ENCODE results near the gene LSMEM2.
A peak's percentile ranks its signal among the peaks of the same experiment; 100 is the strongest.
"Not testable (repeated sequence)": the region's sequence is repeated elsewhere in the genome, so short reads cannot be mapped to it uniquely, and the experiment has no call there.

Gene LSMEM2

DNA sequence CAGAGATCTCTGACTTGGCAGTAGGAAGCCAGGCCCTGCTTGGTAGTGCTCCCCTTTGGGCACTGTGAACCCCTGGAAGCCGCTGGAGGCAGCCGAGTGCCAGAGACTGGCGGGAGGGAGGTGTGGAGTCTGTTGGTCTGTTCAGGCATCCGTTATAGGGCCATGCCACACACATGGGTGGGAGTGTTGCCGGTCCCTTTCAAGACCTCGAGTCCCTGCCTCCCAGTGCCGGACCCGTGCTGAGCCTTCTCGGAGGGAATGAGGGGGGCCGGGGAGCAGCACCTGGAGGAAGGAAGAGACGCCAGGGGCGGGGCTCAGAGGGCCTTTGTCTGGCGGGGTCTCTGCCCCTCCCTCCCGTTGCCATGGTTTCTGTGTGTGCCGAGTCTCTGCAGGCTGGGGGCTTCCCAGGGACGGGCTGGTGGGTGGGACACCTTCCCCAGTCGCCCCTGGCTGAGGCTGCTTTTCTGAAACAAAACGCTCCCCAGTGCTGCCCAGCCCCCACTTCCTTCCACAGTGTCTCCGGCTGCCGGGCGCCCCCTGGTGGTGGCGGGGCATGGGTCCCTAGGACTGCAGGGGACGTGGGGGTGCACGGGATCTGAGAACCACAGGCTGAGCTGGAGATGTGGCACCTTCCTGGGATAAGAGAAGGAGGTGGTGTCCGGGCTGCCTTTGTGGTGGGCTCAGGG lies 32.9 kb upstream of the LSMEM2 start:
- no peak for DNase-seq (ENCODE audit: low read depth)

DNA sequence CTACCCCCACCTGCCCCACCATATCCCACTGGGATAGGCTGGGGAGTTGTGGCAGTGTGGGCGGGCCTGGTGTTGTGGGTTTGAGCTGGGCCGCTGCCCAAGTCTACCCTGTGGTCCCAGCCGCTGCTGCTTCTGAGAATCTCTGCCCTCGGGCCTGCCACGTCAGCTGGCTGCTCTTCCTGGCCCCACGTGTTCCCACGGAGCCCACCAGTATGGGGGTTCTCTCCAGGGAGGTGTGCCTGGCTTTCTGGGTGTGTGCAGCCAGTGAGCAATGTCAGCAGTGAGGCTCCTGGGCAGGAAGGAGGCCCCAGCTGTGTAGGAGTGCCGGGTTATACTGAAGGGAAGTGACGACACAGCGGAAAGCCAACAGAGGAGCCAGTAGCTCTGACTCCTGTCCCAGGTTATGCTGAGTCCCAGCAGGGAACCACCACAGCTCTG lies 32.4 kb upstream of the LSMEM2 start:
- peak; percentile 88 for DNase-seq (ENCODE audit: low read depth)

DNA sequence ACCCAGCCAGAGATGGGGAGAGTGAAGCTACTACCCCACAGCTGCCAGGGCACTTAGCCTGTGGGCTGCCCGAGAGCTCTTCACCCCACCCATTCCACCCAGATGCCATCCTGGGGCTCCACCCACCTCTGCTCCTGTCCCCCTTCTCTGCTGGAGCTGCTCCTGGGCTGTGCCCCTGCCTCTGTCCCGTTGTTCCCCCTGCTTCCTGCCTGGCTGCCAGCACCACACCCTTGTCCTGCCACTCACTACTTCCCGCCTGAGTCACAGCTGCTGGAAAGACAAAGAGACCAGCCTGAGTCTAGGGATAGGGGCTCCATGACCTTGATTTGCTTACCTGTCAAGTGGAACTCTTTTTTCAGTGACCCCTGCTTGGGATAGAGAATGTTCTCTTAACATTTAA lies 30.5 kb upstream of the LSMEM2 start:
- no peak for DNase-seq (ENCODE audit: low read depth)

DNA sequence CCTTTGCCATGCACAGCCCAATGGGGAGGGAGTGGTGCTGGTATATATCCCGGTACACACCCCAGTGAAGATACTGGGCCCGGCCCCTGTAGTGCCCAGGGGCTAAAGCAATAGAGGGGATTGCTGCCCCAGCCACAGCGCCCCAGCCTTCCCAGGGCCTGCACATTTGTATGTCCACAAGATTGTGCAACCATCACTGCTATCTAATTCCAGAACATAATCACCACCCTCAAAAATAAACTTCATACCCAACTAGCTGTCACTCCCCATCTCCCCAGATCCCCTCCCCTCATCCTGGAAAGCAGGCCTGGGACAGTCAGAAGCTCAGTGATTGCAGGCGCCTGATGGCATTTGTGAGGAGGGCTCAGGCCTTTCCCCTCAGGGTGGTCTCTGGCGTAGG lies 29.4 kb upstream of the LSMEM2 start:
- no peak for DNase-seq (ENCODE audit: low read depth)

DNA sequence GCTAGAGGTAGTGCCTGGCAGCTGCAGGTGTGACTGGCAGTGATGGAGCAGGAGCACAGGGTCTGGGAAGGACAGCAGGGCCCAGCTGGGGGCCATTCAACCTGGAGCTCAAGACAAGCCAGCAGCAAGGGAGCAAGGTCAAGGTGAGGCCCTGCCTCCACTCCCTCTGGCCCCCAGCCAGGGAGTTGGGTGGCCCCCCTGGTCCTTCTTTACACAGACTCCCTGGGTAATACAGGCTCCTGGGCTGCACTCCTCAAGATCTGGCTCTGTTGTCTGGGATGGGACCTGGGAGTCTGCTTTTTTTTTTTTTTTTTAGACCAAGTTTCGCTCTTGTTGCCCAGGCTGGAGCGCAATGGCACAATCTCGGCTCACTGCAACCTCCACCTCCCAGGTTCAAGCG lies 28.4 kb upstream of the LSMEM2 start:
- DNase-seq (ENCODE audit: low read depth) = no peak

DNA sequence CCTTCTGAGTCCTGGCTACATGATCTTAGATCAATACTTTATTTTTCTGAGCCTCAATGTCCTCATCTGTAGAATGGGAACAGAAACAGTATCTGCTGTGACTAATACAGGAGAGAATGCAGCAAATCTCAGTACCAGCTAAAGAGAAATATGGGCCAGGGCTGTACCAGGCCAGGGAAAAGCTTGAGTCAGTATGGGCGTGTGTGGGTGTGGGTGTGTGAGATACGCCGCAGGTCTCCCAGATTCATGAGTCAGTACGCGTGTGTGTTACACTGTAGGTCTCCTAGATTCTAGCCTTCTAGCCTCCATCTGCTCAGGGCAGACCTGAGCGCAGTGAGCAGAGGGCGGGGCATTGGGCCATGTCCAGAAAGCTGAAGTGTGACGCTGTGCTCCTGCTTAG lies 27.7 kb upstream of the LSMEM2 start:
- no peak for DNase-seq (ENCODE audit: low read depth)

DNA sequence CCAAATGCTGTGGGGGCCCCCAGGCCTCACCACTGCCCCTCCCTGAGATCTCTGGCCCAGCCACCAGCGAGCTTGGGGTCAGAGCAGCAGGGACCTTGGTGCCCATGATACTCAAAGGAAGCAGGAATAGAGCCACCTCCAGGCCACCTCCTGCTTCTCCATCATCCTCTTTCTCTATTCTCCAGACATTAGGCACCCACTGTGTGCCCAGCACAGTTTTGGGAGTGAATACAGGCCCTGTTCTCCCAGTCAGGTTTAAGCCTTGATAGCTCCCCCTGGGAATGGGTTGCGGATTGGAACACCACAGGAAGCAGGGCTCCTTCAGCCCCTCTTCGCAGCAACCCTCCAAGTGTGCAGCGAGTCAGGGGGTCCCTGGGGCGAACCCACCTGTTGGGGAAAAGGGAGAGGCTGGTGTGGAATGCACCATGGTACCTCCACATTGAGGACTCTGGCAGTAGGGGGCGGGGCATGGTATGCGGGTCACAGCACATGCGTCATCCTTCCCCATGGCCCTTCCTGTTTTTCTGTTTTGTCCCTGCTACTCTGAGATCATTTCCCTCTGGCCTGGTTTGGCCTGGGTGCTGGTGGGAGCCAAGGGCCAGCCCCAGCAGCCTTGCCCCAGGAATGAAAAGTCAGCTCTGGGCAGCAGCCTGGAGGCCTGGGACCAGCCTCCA lies 24.2 kb upstream of the LSMEM2 start:
- DNase-seq (ENCODE audit: low read depth) = no peak

DNA sequence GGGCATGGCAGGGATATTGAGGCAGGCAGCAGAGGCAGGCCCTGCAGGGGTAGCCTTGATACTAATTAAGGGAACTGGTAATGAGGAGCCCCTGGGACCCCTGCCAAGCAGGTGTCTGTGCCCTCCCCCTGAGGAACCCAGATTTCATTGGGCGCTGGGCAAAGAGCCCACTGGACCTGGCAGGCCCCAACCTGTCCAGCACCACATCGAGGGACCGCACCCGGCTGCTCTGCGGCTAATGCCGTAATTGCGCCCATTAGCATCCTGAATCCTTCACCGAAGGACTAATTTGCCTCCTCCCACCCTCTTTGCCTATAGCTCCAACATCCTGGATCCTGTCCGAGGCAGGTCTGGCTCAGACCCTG lies 23.7 kb upstream of the LSMEM2 start:
- DNase-seq (ENCODE audit: low read depth) = no peak

DNA sequence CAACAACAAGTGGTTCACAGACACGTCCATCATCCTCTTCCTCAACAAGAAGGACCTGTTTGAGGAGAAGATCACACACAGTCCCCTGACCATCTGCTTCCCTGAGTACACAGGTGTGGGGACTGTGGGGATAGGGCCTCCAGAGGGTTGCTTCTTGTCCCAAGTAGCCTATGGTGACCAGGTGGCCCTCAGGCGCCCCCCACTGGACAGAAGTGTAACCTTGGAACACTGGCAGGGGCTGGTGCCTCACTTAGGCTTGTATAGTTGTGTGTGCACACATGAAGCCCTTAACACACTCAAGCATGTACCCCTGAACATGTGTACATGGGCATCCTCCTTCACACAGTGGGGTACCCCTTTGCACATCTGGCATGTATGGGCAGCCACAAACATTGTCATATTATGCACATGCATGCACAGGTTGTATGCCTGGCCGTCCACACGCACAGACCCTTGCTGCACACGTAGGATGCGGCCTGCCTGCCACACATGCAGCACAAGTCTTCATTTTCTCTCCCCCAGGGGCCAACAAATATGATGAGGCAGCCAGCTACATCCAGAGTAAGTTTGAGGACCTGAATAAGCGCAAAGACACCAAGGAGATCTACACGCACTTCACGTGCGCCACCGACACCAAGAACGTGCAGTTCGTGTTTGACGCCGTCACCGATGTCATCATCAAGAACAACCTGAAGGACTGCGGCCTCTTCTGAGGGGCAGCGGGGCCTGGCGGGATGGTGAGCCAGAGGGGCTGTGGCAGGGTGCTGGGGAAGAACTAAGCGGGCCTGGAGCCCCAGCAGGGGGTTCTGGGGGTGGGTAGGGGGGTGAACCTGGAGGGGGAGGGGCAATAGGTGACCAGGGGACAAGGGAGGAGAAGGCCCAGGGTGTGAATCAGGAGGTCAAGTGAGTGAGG lies 21.7 kb upstream of the LSMEM2 start:
- no peak for DNase-seq (ENCODE audit: low read depth)

DNA sequence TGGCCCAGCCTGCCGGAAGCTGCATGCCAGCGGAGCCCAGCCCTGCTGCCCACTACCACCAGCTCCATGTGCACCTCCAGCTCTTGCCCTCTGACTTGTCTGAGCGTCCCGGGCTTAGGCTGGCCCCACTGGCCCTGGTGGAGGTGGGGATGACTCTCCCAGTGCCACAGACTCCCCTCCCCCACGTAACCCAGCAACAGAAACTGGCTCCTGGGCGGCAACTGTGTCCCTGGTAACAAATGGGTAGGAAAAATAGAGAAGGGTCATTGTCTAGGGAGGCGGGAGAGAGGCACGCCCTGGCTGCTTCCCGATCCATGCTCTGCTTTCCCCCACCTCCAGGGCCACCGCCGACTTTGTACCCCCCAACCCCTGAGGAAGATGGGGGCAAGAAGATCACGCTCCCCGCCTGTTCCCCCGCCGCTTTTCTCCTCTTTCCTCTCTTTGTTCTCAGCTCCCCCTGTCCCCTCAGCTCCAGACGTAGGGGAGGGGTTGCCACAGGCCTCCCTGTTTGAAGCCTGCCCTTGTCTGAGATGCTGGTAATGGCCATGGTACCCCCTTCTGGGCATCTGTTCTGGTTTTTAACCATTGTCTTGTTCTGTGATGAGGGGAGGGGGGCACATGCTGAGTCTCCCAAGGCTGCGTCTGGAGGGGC lies 20.7 kb upstream of the LSMEM2 start:
- no peak for DNase-seq (ENCODE audit: low read depth)

DNA sequence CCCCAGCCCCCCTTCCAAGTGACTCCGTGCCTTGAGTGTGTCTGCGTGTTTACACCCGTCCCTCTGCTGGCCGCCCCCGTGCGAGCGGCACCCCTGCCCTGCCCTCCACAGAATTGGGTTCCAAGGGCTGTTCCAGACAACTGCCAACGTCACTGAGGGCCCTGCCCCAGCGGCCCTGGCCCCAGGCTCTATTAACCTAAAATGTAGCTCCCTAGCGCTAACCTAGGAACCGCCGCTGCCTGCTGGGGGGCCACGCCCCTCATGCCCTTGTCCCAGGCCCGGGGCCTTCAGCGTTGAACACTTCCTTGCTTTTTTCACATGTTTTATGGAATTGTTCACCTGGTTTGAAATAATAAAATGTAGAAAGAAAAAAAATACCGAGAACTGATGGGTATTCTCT lies 19.9 kb upstream of the LSMEM2 start:
- no peak for DNase-seq (ENCODE audit: low read depth)

DNA sequence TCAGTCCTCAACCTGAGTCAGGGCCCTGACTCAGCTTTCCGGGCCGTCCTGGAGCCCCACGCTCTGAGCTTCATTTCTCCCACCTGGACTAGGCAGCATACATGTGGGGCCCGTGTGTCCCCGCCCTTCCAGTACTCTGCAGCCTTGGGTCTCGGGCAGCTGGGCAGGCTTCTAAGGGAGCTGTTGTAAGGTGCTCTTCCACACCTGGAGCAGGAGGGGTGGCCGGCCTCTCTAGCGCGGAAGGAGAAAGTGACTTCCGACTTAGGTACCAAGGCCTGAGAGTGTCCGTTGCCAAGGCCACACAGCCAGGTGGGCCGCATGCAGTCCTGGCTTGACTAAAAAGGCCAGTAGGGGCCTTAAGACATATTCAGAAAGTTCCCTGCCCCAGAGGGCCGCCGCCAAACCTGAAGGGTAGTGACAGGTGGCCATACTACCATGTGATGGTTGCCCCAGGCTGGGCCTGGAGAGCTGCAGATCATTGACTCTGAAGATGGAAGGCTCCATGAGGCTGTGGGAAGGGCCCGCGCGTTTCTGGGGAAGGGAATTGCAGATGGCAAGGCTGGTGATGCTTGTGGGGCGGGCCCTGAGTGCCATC lies 19.4 kb upstream of the LSMEM2 start:
- no peak for DNase-seq (ENCODE audit: low read depth)

DNA sequence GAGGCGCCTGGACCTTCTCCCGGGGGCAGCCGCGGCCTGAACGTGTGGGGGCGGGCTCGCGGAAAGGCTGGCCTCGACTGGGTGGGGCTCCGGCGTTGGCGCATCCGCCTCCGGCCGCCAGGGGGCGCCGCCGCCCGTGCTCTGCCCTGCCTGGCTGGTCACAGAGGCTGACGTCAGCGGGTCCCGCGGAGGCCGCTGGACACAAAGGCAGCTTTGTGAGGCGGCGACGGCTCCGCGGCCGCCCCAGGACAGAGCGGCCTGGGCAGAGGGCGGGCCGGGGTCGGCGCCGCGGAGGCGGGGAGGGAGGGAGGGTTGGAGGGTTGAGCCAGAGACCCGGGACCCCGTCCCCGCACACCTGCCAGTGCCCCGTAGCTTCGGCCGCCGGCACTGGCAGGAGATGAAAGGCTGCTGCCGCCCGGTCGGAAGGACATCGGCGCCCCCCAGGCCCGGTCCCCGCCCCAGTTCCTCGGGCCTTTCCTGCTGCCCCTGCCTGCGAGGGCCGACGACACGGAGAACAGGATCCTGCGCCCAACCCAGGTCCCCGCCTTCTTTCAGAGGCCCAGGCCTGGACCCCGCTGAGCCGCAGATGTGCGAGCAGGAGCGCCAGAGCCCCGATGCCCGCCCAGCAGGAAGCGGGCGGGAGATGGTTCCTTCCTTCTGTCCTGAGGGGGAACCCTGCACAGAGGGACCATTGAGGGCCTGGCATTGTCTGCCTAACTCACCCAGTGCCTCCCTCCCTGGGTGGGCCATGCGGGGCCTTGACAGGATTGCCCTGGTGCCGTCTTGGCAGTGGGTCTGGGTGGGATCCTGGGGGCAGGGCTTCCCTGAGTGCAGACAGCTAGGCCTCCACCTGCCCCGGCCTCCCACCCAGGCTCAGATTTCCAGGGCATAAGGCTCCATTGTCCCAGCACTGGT lies 18.6 kb upstream of the LSMEM2 start:
- peak; percentile 79 for DNase-seq (ENCODE audit: low read depth)

DNA sequence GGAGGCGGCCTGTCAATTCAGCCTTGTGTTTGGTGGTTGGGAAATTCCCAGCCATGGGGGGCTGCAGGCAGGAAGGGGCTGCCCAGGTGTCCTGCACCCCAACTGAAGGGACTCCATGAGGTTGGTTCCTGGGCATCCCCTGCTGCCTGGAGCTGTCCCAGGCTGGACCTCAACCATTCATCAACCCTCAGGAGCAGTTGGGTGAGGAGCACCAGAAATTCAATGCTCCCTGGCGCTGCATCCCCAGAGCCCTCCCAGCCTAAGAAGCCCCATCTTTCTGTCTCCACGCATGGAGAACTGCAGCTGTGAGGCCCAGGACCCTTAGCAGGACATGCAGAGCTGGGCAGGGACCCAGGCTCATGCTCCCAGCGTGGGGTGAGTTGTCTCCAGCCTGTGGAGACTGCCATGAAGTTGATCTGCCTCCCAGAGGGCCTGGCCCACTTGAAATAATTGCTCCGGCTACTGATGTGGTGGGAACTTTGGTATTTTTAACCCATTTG lies 17.9 kb upstream of the LSMEM2 start:
- no peak for DNase-seq (ENCODE audit: low read depth)

DNA sequence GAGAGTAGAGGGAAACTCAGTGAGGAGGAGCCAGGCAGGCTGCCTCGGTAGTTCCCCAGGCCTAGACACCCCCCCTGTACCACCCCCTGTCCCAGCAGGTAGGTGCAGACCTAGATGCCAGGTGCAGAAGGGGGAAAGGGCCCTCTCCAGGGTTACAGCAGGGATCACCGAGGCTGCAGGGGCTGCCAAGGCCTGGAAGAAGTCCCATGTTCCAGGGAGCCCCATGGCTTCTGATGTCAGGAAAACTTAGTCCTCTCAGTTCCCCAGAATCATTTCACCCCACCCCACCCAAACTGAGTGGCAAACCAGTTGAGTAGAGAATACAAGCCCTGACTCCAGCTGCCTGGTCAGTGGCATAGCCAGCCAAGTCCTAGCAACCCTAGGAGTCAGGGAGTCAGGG lies 17.4 kb upstream of the LSMEM2 start:
- DNase-seq (ENCODE audit: low read depth) = no peak

DNA sequence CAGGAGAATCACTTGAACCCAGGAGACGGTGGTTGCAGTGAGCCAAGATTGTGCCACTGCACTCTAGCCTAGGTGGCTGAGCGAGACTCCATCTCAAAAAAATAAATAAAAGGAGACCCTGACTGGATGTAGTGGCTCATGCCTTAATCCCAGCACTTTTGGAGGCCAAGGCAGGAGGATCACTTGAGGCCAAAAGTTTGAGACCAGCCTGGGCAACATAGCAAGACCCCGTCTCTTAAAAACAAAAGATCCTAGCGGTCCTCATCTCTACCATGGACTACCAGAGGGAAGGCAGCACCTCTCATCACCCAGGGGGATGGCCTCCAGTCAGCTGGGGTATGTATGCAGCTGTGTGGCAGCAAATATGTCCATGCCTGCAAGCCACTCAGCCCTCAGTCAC lies 16.7 kb upstream of the LSMEM2 start:
- DNase-seq (ENCODE audit: low read depth) = not testable (repeated sequence)

DNA sequence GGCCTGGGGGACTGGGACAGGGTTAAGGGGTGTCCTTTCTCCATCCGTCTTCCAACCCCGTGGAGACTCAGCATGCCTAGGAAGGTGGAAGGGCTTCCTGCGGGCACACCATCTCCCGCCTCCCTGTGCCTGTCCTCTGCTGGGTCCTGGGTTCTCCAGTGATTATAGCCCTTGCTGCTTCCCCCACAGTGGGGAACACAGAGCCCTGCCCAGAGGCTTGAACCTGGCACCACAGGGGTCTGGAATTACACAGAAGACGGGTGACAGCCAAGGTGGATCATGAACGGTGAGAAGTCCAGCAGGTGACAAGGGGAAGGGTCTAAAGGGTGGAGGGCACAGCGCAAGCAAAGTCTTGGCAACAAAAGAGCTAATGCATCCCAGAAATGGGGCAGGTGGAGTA lies 16.1 kb upstream of the LSMEM2 start:
- DNase-seq (ENCODE audit: low read depth) = no peak

DNA sequence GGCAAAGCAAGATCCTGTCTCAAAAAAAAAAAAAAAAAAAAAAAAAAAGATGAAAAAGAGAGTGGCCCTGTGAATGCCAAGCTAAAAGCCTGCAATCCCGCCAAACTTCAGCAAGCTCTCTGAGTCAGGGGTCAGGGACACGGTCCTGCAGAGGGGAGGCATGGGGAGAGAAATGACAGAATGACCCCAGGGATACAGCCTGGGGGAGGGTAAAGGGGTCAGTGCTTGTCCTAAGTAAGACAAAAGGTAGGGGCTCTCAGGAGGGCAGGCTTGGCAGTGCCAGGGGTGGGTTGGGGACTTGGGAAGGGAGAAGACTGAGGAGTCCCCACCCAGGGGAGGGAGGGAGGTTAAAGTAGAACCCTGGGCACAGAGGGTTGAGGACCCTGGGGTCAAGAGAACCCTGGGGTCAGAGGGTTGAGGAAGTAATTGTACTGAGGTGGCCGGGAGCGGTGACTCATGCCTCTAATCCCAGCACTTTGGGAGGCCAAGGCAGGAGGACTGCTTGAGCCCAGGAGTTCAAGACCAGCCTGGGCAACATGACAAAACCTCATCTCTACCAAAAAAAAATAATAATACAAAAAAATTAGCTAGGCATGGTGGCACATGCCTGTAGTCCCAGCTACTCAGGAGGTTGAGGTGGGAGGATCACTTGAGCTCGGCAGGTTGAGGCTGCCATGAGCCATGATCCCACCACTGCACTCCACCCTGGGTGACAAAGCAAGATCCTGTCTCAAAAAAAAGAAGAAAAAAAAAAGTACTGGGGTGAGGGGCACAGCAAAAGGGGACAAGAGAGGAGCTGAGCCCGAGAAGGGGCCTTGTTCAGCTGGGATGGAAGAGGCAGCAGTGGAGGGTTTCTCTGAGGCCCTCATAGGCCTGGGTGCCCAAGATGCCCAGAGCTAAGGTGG lies 15.2 kb upstream of the LSMEM2 start:
- no peak for DNase-seq (ENCODE audit: low read depth)

DNA sequence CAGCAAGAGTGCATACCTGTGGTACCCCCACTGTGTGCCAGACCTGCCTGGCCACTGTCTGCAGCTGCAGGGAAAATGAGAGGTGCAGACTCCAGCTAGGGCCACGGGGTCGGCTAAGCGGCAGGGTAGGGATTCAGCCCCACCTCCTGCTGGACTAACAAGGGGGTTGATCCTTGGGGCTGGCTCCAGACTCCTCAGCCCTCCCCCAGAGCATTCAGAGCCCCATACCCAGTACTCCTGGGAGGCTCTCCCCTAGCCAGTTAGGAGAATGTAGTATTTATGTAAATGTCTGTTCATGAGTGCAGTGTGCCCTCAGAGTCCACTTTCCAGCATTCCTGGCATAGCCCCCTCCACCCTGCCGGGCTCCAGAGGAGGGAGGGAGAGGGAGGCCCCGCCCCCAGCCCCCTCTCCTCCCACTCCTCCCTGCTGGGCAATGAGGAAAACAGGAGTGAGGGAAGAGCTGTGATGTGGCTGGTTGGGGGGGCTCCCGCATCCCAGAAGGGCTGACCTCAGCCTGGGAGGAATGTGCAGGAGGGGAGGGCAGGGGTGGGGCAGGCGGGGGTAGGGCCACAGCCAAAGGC lies 14.4 kb upstream of the LSMEM2 start:
- peak; percentile 88 for DNase-seq (ENCODE audit: low read depth)

Data from GM04504 (cell line).